ENCODE measurements around the gene FOXA3. TPM values are rescaled to one million over a fixed set of nuclear protein-coding genes. Genes with fewer than 3 reads are reported as not detected.

Gene FOXA3
- total RNA-seq, 2 experiments from 2014 or later: not detected

DNA sequence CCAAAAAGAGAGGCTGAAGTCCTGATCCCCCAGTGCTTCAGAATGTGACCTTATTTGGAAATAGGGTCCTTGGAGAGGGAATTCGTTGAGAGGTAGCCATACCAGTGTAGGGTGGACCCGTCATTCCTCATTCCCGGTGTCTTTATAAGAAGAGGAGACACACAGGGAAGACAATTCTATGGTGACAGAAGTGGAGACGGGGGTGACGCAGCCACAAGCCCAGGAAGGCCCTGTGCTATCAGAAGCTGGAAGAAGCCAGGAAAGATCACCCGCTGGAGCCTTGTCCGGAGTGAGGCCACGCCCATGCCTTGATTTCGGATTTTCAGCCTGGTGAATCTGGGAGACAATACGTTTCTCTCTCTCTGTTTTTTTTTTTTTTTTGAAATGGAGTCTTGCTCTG, 40.9 kb downstream of the FOXA3 start:
- peaks cover 18% of the 10 kb centered on the region; the same call in 1 of the 2 replicates for H3K79me2 ChIP-seq (ENCODE audit: insufficient read depth, low read depth, low read length)
- peaks cover 20% of the 10 kb centered on the region for H3K4me1 ChIP-seq (ENCODE audit: insufficient read depth, low read length, poor library complexity, severe bottlenecking)
- no peak overlapping the region for H3K4me2 ChIP-seq (ENCODE audit: low read length)
- BruUV-seq (replicated peaks): no TSS peak
- H3K9me3 ChIP-seq (ENCODE audit: low read length): no peaks in the 10 kb centered on the region
- peaks cover 8% of the 10 kb centered on the region for H3K36me3 ChIP-seq (ENCODE audit: insufficient read depth, low read length)
- DNase-seq (ENCODE audit: low spot score): no peak
- no peak overlapping the region for H2AFZ ChIP-seq (ENCODE audit: low read length)
- ChIA-PET POLR2A (no interaction called here), CTCF (ENCODE audit: unreplicated experiment) (no interaction called here)
- intact Hi-C loops (cut with micrococcal nuclease; ENCODE audit: unreplicated experiment): no loop called here
- H4K20me1 ChIP-seq (ENCODE audit: insufficient read depth, low read length): no peaks in the 10 kb centered on the region
- TF ChIP-seq, protein P1, sequence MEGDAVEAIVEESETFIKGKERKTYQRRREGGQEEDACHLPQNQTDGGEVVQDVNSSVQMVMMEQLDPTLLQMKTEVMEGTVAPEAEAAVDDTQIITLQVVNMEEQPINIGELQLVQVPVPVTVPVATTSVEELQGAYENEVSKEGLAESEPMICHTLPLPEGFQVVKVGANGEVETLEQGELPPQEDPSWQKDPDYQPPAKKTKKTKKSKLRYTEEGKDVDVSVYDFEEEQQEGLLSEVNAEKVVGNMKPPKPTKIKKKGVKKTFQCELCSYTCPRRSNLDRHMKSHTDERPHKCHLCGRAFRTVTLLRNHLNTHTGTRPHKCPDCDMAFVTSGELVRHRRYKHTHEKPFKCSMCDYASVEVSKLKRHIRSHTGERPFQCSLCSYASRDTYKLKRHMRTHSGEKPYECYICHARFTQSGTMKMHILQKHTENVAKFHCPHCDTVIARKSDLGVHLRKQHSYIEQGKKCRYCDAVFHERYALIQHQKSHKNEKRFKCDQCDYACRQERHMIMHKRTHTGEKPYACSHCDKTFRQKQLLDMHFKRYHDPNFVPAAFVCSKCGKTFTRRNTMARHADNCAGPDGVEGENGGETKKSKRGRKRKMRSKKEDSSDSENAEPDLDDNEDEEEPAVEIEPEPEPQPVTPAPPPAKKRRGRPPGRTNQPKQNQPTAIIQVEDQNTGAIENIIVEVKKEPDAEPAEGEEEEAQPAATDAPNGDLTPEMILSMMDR (conservative IDR thresholded peaks at IDR 0.05; ENCODE audit: low read length): no peak
- no peak for TF ChIP-seq EZH2phosphoT487 (IDR thresholded peaks at IDR 0.05; ENCODE audit: borderline replicate concordance, low read depth, low read length)
- no peaks in the 10 kb centered on the region for H3K9me2 ChIP-seq (ENCODE audit: insufficient read depth, low read length)
- H3K27ac ChIP-seq (ENCODE audit: low read depth, low read length, poor library complexity, severe bottlenecking): no peak overlapping the region
- H3K4me3 ChIP-seq (ENCODE audit: low read depth, low read length, poor library complexity, severe bottlenecking): no peak overlapping the region

DNA sequence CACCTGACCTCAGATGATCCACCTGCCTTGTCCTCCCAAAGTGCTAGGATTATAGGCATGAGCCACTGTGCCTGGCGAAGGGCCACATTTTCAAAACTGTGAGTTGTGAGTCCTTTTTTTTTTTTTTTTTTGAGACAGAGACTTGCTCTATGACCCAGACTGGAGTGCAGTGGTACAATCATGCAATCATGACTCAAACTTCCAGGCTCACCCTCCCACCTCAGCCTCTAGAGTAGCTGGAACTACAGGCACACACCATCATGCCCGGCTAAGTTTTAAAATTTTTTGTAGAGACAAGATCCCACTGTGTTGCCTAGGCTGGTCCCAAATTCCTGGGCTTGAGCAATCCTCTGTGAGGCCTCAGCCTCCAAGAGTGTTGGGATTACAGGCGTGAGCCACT, 42.1 kb downstream of the FOXA3 start:
- POLR2A ChIA-PET: interaction anchor here (0.6 kb wide), 1 partner anchor 312 kb away, joined by 3 read pairs; no protein-coding TSS in a partner anchor
- DNase-seq (ENCODE audit: low spot score): no peak
- no TSS peak for BruUV-seq (replicated peaks)
- no peaks in the 10 kb centered on the region for H3K9me2 ChIP-seq (ENCODE audit: insufficient read depth, low read length)
- H3K9me3 ChIP-seq (ENCODE audit: low read length): no peaks in the 10 kb centered on the region
- CTCF ChIA-PET (ENCODE audit: unreplicated experiment): no interaction called here
- no peak overlapping the region for H3K27ac ChIP-seq (ENCODE audit: low read depth, low read length, poor library complexity, severe bottlenecking)
- peaks cover 6% of the 10 kb centered on the region; the same call in 1 of the 2 replicates for H3K79me2 ChIP-seq (ENCODE audit: insufficient read depth, low read depth, low read length)
- no peak for TF ChIP-seq EZH2phosphoT487 (IDR thresholded peaks at IDR 0.05; ENCODE audit: borderline replicate concordance, low read depth, low read length)
- TF ChIP-seq, protein P1 (conservative IDR thresholded peaks at IDR 0.05; ENCODE audit: low read length): no peak
- H4K20me1 ChIP-seq (ENCODE audit: insufficient read depth, low read length): no peaks in the 10 kb centered on the region
- peaks cover 9% of the 10 kb centered on the region for H3K4me1 ChIP-seq (ENCODE audit: insufficient read depth, low read length, poor library complexity, severe bottlenecking)
- no peaks in the 10 kb centered on the region for H3K36me3 ChIP-seq (ENCODE audit: insufficient read depth, low read length)
- H2AFZ ChIP-seq (ENCODE audit: low read length): no peak overlapping the region
- no peak overlapping the region for H3K4me3 ChIP-seq (ENCODE audit: low read depth, low read length, poor library complexity, severe bottlenecking)
- intact Hi-C loops (cut with micrococcal nuclease; ENCODE audit: unreplicated experiment): no loop called here
- H3K4me2 ChIP-seq (ENCODE audit: low read length): no peak overlapping the region

DNA sequence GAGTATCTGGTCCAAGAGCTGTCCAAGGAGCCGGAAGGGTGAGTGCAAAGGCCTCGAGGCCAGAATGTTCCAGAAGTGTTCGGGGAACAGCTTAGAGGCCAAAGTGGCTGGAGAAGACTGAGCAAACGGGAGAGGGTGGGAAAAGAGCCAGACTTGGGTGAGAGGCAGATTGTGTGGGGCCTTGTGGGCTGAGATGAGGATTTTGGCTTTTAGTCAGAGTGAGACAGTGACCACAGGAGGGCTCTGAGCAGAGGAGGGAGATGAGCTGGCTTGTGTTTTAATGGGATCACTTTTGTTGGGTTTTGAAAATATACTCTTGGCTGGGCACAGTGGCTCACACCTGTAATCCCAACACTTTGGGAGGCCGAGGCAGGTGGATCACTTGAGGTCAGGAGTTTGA, 44.8 kb downstream of the FOXA3 start:
- no peaks in the 10 kb centered on the region for H3K79me2 ChIP-seq (ENCODE audit: insufficient read depth, low read depth, low read length)
- H3K27ac ChIP-seq (ENCODE audit: low read depth, low read length, poor library complexity, severe bottlenecking): no peak overlapping the region
- no peaks in the 10 kb centered on the region for H4K20me1 ChIP-seq (ENCODE audit: insufficient read depth, low read length)
- TF ChIP-seq, protein P1 (conservative IDR thresholded peaks at IDR 0.05; ENCODE audit: low read length): no peak
- no peak for TF ChIP-seq EZH2phosphoT487 (IDR thresholded peaks at IDR 0.05; ENCODE audit: borderline replicate concordance, low read depth, low read length)
- intact Hi-C loops (cut with micrococcal nuclease; ENCODE audit: unreplicated experiment): no loop called here
- DNase-seq (ENCODE audit: low spot score): no peak
- H3K36me3 ChIP-seq (ENCODE audit: insufficient read depth, low read length): no peaks in the 10 kb centered on the region
- H3K9me2 ChIP-seq (ENCODE audit: insufficient read depth, low read length): no peaks in the 10 kb centered on the region
- H2AFZ ChIP-seq (ENCODE audit: low read length): no peak overlapping the region
- CTCF ChIA-PET (ENCODE audit: unreplicated experiment): no interaction called here
- POLR2A ChIA-PET: interaction anchor here (0.5 kb wide), 1 partner anchor 1666 kb away, joined by 6 read pairs; no protein-coding TSS in a partner anchor
- no peak overlapping the region for H3K4me3 ChIP-seq (ENCODE audit: low read depth, low read length, poor library complexity, severe bottlenecking)
- no TSS peak for BruUV-seq (replicated peaks)
- no peaks in the 10 kb centered on the region for H3K9me3 ChIP-seq (ENCODE audit: low read length)
- H3K4me1 ChIP-seq (ENCODE audit: insufficient read depth, low read length, poor library complexity, severe bottlenecking): no peaks in the 10 kb centered on the region
- H3K4me2 ChIP-seq (ENCODE audit: low read length): no peak overlapping the region

All from OCI-LY7 (cell line).